Upper lobe of right lung (tissue), 1 donor: ENCODE data around the gene RAB20. TPM values are rescaled to one million over a fixed set of nuclear protein-coding genes. Genes with fewer than 3 reads are reported as not detected.

ENCODE experiments used
- ATAC-seq: fragments of 200-7000 bp; cut with Tn5 transposase; one replicate; pipeline ENCODE4 v1.9.1; 2020; ENCODE audit warnings: mild to moderate bottlenecking, moderate library complexity
- DNase-seq: peaks from one replicate; pipeline ENCODE4 v3.0.0-alpha.2; 2020
- H3K27ac ChIP-seq: fragments of 200-600 bp; one replicate; pipeline ENCODE4 v1.8.0; 2022
- H3K27me3 ChIP-seq: fragments of 200-600 bp; one replicate; pipeline ENCODE4 v1.8.0; 2022; ENCODE audit warnings: mild to moderate bottlenecking
- H3K36me3 ChIP-seq: fragments of 200-600 bp; one replicate; pipeline ENCODE4 v1.8.0; 2022
- H3K4me1 ChIP-seq: fragments of 200-600 bp; one replicate; pipeline ENCODE4 v1.8.0; 2022
- H3K4me3 ChIP-seq: fragments of 200-600 bp; one replicate; pipeline ENCODE4 v1.8.0; 2022; ENCODE audit warnings: mild to moderate bottlenecking
- H3K9me3 ChIP-seq: fragments of 200-600 bp; one replicate; pipeline ENCODE4 v1.8.0; 2022
- CTCF ChIP-seq: fragments of 200-600 bp; IDR thresholded peaks from one replicate; pipeline ENCODE4 v1.8.0; 2022; ENCODE audit warnings: antibody characterized with exemption
- intact Hi-C: fragments of 100-400 bp; cut with DNase I; formaldehyde crosslinking; loops from one replicate; pipeline ENCODE4 v1.11.0; 2022
- total RNA-seq: library from RNA; stranded (reverse); fragmentation: NEBNext Ultra II Directional; extraction: Animal tissue kit (Norgen Biotek cat#: 25700); gene quantifications from one replicate; pipeline ENCODE4 v1.2.1, GENCODE V29; 2021
- donor health status: DM: no; HTN: yes; CAD: no; lungs with severe emphysema.

RAB20 gene
- total RNA-seq, 1 donor from 2014 or later, result 52.4 TPM

GRCh38 chr13:110476220-110476617 is 85.3 kb downstream of the RAB20 start:
- Histone ChIP-seq H3K36me3 (peaks cover 38% of the 10 kb centered on the region), H3K9me3 (no peaks in the 10 kb centered on the region), H3K27ac (no peak overlapping the region), H3K4me3 (no peak overlapping the region), H3K4me1 (no peaks in the 10 kb centered on the region), H3K27me3 (no peaks in the 10 kb centered on the region)
- ATAC-seq, result no peak
- DNase-seq, result no peak
- intact Hi-C loops, result no loop called here
- TF ChIP-seq CTCF, result no peak

- Histone ChIP-seq H3K4me1 (no peaks in the 10 kb centered on the region), H3K4me3 (no peak overlapping the region), H3K27ac (no peak overlapping the region), H3K9me3 (no peaks in the 10 kb centered on the region), H3K36me3 (peaks cover 40% of the 10 kb centered on the region), H3K27me3 (no peaks in the 10 kb centered on the region)
- TF ChIP-seq CTCF, result no peak
- peak; percentile 6 for ATAC-seq
- DNase-seq, result no peak
- intact Hi-C loops, result no loop called here
These were observed 85.8 kb downstream of the RAB20 start for GRCh38 chr13:110475550-110476219.

- Histone ChIP-seq H3K36me3 (peaks cover 41% of the 10 kb centered on the region), H3K9me3 (no peaks in the 10 kb centered on the region), H3K4me1 (no peaks in the 10 kb centered on the region), H3K27ac (no peak overlapping the region), H3K4me3 (no peak overlapping the region), H3K27me3 (no peaks in the 10 kb centered on the region)
- DNase-seq (no peak), ATAC-seq (peak; percentile 70)
- intact Hi-C loops, result no loop called here
- no peak for TF ChIP-seq CTCF
These were observed 86.4 kb downstream of the RAB20 start for GRCh38 chr13:110475117-110475516.

- no peak for TF ChIP-seq CTCF
- H3K27me3 ChIP-seq, result no peaks in the 10 kb centered on the region
- ATAC-seq (peak; percentile 1), DNase-seq (no peak)
- no peaks in the 10 kb centered on the region for H3K9me3 ChIP-seq
- no peak overlapping the region for H3K27ac ChIP-seq
- H3K4me1 ChIP-seq, result no peaks in the 10 kb centered on the region
- intact Hi-C loops, result no loop called here
- peaks cover 41% of the 10 kb centered on the region for H3K36me3 ChIP-seq
- H3K4me3 ChIP-seq, result no peak overlapping the region
These were observed 86.8 kb downstream of the RAB20 start for GRCh38 chr13:110474713-110475112.

Other genes starting within 250 kb of the RAB20 start
- gene NAXD, start 53.8 kb upstream of the RAB20 start, total RNA-seq, result 32.2 TPM
- gene CARS2, start 144.4 kb upstream of the RAB20 start, total RNA-seq, result 69.5 TPM
- 13.2 TPM for gene ING1, start 152.0 kb upstream of the RAB20 start, total RNA-seq